Measurements from ENCODE around the gene EPHB1. TPM values are rescaled to one million over a fixed set of nuclear protein-coding genes. Genes with fewer than 3 reads are reported as not detected.

Gene EPHB1
- total RNA-seq, 1 donor from 2014 or later: 1.6 TPM

DNA sequence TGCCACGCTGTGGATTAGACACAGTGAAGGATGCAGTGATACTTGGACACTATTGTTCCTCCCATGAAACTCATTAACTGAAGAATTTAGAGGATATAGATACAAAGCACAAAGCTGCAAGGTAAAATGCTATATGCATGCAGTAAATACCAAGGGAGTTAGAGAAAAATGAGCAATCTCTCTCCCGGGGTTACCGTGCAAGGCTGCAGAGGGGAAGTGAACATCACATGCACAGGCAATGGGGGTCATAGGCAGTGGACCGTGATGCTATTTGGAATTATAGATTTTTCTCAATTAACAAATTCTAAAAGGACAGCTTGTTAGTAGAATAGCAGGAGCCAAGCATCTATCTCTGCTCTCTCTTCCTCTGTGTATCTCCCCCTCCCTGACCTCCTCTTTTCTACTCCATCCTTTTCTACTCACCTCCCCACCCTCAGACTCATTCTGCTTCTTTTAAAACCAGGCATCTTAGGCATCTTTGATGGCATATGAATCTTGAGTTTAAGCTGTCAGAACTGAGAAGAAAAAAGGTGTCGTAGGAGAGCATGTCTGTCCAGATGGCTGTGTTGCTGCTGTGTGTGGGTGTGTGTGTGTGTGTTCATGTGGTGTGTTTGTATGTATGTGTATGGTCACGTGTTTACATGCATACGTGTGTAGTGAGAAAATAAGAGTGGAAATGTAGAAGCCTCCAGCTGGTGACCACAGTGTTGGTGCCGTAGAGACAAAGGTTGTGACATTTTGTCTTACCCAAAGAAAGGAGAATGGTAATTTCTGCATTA is 339.0 kb downstream of the EPHB1 start:
- intact Hi-C loops (cut with DNase I): no loop called here
- TF ChIP-seq, protein P1, sequence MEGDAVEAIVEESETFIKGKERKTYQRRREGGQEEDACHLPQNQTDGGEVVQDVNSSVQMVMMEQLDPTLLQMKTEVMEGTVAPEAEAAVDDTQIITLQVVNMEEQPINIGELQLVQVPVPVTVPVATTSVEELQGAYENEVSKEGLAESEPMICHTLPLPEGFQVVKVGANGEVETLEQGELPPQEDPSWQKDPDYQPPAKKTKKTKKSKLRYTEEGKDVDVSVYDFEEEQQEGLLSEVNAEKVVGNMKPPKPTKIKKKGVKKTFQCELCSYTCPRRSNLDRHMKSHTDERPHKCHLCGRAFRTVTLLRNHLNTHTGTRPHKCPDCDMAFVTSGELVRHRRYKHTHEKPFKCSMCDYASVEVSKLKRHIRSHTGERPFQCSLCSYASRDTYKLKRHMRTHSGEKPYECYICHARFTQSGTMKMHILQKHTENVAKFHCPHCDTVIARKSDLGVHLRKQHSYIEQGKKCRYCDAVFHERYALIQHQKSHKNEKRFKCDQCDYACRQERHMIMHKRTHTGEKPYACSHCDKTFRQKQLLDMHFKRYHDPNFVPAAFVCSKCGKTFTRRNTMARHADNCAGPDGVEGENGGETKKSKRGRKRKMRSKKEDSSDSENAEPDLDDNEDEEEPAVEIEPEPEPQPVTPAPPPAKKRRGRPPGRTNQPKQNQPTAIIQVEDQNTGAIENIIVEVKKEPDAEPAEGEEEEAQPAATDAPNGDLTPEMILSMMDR (IDR thresholded peaks at IDR 0.05): no peak
- Histone ChIP-seq H3K27me3 (no peaks in the 10 kb centered on the region), H3K27ac (no peak overlapping the region), H3K4me3 (no peak overlapping the region), H3K36me3 (no peaks in the 10 kb centered on the region), H3K4me1 (no peaks in the 10 kb centered on the region), H3K9me3 (no peaks in the 10 kb centered on the region)
- DNase-seq: no peak
- ATAC-seq: no peak

DNA sequence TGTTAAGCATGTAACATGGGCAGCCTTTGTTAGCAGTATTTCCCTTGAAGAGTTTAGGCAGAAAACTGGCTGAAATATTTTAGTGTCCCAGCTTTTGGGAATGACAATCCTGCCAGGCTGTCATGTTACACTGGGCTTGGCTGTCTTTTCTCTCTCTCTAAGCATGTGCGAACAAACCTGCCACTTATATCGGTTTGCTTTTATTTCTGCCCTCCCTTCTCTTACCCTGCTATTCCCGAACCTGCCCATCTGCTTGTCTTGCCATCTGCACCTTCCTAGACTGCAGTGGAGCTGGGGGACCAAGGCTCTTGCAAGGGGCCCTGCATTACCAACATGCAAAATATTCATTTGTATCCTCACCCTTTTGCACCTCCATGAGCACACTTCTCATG is 339.6 kb downstream of the EPHB1 start:
- ATAC-seq: no peak
- H3K4me3 ChIP-seq: no peak overlapping the region
- no peak for DNase-seq
- intact Hi-C loops (cut with DNase I): no loop called here
- no peaks in the 10 kb centered on the region for H3K36me3 ChIP-seq
- no peaks in the 10 kb centered on the region for H3K4me1 ChIP-seq
- H3K27ac ChIP-seq: no peak overlapping the region
- H3K9me3 ChIP-seq: no peaks in the 10 kb centered on the region
- TF ChIP-seq, protein P1 (IDR thresholded peaks at IDR 0.05): no peak
- no peaks in the 10 kb centered on the region for H3K27me3 ChIP-seq

DNA sequence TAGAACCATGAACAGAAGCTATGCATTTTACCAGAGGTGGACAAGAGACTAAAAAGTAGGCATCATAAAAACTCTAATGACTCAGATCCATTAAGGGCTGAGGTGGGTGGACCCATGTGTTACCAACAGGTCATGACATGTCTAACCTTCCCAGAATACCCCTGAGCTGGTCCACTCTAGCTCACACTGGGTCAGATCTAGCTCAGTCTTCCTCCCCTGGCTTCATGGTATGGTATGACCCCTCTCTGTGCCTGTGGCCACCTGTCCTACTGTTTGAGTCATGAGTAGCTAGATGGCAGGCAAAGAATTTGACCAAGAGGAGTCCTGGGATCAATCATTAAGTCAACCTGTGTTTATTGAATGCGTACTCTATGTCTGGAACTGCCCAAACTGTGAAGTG is 340.4 kb downstream of the EPHB1 start:
- Histone ChIP-seq H3K27me3 (no peaks in the 10 kb centered on the region), H3K36me3 (no peaks in the 10 kb centered on the region), H3K4me3 (no peak overlapping the region), H3K9me3 (no peaks in the 10 kb centered on the region), H3K27ac (no peak overlapping the region), H3K4me1 (no peaks in the 10 kb centered on the region)
- ATAC-seq (no peak), DNase-seq (no peak)
- TF ChIP-seq, protein P1 (IDR thresholded peaks at IDR 0.05): no peak
- intact Hi-C loops (cut with DNase I): no loop called here

DNA sequence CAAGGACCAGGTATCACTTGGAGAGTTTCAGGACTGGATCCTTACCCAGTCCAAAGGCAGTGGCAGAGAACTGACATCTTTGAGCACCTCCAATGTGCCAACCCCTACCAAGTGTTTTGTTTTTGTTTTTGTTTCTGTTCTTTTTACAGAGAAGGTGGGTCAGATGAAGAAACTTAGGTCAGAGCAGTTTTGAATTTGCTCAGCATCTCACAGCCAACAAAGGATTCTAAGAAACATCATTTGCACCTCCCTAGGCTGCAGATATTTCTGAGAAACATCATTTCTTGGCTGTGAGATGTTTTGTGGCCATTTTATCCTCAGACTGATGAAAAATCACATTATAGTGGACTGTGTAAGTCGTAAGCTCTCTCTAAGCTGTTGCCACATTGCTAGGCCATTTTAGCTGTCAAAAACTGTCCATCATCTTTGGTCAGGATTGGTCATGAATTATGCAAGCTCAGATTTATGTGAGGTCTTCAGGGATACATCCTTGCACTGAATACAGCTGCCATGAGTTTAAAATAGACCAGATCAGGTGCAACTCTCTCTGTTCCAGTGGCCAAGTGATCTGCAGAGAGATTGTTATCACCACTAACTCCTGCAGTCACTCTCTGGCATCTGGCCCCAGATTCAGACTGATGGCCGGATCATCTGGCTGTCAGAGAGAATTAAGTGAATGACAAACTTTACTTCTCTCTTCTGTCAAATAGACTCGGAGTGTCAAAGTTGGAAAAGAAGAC is 341.5 kb downstream of the EPHB1 start:
- H3K9me3 ChIP-seq: no peaks in the 10 kb centered on the region
- no peaks in the 10 kb centered on the region for H3K36me3 ChIP-seq
- H3K27me3 ChIP-seq: no peaks in the 10 kb centered on the region
- no peak for DNase-seq
- ATAC-seq: no peak
- H3K4me1 ChIP-seq: no peaks in the 10 kb centered on the region
- intact Hi-C loops (cut with DNase I): no loop called here
- no peak overlapping the region for H3K27ac ChIP-seq
- H3K4me3 ChIP-seq: no peak overlapping the region
- TF ChIP-seq, protein P1 (IDR thresholded peaks at IDR 0.05): no peak

DNA sequence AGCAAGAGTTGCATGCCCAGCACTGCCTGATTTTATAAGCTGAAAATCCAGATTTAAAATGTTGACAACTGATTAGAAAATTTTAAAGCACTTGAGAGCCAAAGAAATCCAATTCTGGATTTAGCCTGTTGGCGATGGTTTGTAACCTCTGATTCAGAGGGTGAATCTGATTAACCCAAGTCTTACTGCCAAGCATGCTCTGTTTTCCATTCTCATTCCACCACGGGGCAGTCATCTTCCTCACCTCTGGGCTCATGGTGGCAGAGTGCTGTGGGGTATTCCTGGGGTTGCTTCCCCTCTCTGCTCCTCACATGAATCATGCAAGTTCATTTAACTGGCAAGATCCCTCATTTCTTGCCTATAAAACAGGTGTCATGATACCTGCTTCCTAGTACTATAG is 342.2 kb downstream of the EPHB1 start:
- ATAC-seq: no peak
- no peaks in the 10 kb centered on the region for H3K4me1 ChIP-seq
- H3K27me3 ChIP-seq: no peaks in the 10 kb centered on the region
- no peak overlapping the region for H3K27ac ChIP-seq
- intact Hi-C loops (cut with DNase I): no loop called here
- TF ChIP-seq, protein P1 (IDR thresholded peaks at IDR 0.05): no peak
- DNase-seq: no peak
- H3K4me3 ChIP-seq: no peak overlapping the region
- no peaks in the 10 kb centered on the region for H3K9me3 ChIP-seq
- no peaks in the 10 kb centered on the region for H3K36me3 ChIP-seq

All from upper lobe of right lung (tissue), 1 donor.